HepG2 (cell line): ENCODE data around the gene THRAP3. TPM values are rescaled to one million over a fixed set of nuclear protein-coding genes. Genes with fewer than 3 reads are reported as not detected.

Experiments
- ATAC-seq: fragments of 200-7000 bp; cut with Tn5 transposase; 3 replicates; pipeline ENCODE4 v1.9.1; 2020; ENCODE audit warnings: mild to moderate bottlenecking, moderate library complexity
- BruUV-seq: library from RNA; stranded (reverse); fragments of 400-500 nt; replicated peaks from 2 replicates; lab custom pipeline; 2021; lab: Mats Ljungman, UMichigan
- CTCF ChIA-PET: fragments of 300-600 bp; formaldehyde crosslinking; extraction: SDS; loops from one replicate; lab custom pipeline; 2021; ENCODE audit warnings: low total read pairs, inconsistent platforms, low intra/inter-chr PET ratio; lab: Yijun Ruan, JAX
- POLR2A ChIA-PET: fragments of 350-600 bp; sonication (Branson Sonifier 250); formaldehyde crosslinking; loops from one replicate; lab custom pipeline; 2020; ENCODE audit warnings: antibody characterized with exemption, inconsistent platforms; lab: Yijun Ruan, JAX
- DNase-seq: peaks from one replicate; pipeline ENCODE4 v3.0.0-alpha.2; 2015; ENCODE audit warnings: low spot score
- FAIRE-seq: peaks from 3 replicates; lab custom pipeline; 2011; peaks lifted over from hg19 to GRCh38; lab: Jason Lieb, UNC
- H2AFZ ChIP-seq: one replicate; pipeline ENCODE4 v1.6.1; 2011; ENCODE audit warnings: low read length, inconsistent platforms
- H3K27ac ChIP-seq: fragments of 300-600 bp; 3 replicates; pipeline ENCODE4 v1.8.0; 2011; ENCODE audit warnings: mixed run types, mild to moderate bottlenecking, mixed read lengths, low read length, inconsistent platforms; ENCODE audit not compliant: insufficient read depth; ENCODE audit errors: extremely low read length
- H3K27me3 ChIP-seq, 2 experiments: fragments of 200-600 bp in 1 of 2; 2 replicates in 1 of 2; 3 replicates in 1 of 2; pipeline versions ENCODE4 v1.6.0 to v1.8.0; 2011; ENCODE audit warnings: low read length in 2 of 2, mild to moderate bottlenecking in 2 of 2, moderate library complexity in 2 of 2, inconsistent platforms in 1 of 2; ENCODE audit not compliant: insufficient read depth in 2 of 2, control insufficient read depth in 1 of 2
- H3K36me3 ChIP-seq, 2 experiments: fragments of 200-600 bp in 1 of 2; replicated peaks in 1 of 2; 2 replicates in 1 of 2; 3 replicates in 1 of 2; pipeline versions ENCODE4 v1.5.1 to v1.8.0; 2011; ENCODE audit warnings: low read length in 2 of 2, inconsistent platforms in 1 of 2; ENCODE audit not compliant: insufficient read depth in 2 of 2, control insufficient read depth in 1 of 2
- H3K4me1 ChIP-seq: 2 replicates; pipeline ENCODE4 v1.5.1; 2012; ENCODE audit warnings: low read length, inconsistent platforms; ENCODE audit not compliant: insufficient read depth
- H3K4me2 ChIP-seq: 2 replicates; pipeline ENCODE4 v1.6.0; 2011; ENCODE audit warnings: low read depth, low read length, inconsistent platforms
- H3K4me3 ChIP-seq, 3 experiments: fragments of 200-600 bp in 1 of 3; sonication (generic), shearing (Covaris generic) in 1 of 3; replicated peaks in 1 of 3; 2 replicates each; pipeline ENCODE4 v1.5.1; 2011 to 2016; ENCODE audit warnings: low read length in 3 of 3, inconsistent platforms in 2 of 3, low read depth in 2 of 3, mild to moderate bottlenecking in 2 of 3, control low read depth in 1 of 3, mixed read lengths in 1 of 3; ENCODE audit not compliant: insufficient read depth in 1 of 3
- H3K79me2 ChIP-seq: one replicate; pipeline ENCODE4 v1.6.1; 2011; ENCODE audit warnings: low read length, inconsistent platforms; ENCODE audit not compliant: insufficient read depth
- H3K9ac ChIP-seq: 2 replicates; pipeline ENCODE4 v1.6.0; 2011; ENCODE audit warnings: mild to moderate bottlenecking, low read depth, low read length, inconsistent platforms; ENCODE audit not compliant: insufficient read depth
- H3K9me3 ChIP-seq: 2 replicates; pipeline ENCODE4 v1.5.1; 2012; ENCODE audit warnings: mild to moderate bottlenecking, low read length
- H4K20me1 ChIP-seq: 2 replicates; pipeline ENCODE4 v1.6.0; 2011; ENCODE audit warnings: inconsistent platforms, mild to moderate bottlenecking, low read length, moderate library complexity; ENCODE audit not compliant: insufficient read depth
- CAMTA2 ChIP-seq: sonication (generic); formaldehyde crosslinking; IDR thresholded peaks from 2 replicates; pipeline ENCODE4 v1.4.0; 2020; ENCODE audit warnings: mild to moderate bottlenecking, missing genetic modification reagents, borderline replicate concordance
- HMGA1 ChIP-seq: sonication (generic); formaldehyde crosslinking; conservative IDR thresholded peaks from 2 replicates; pipeline ENCODE4 v1.4.0; 2020; ENCODE audit warnings: missing genetic modification reagents
- IRF2 ChIP-seq: IDR thresholded peaks from 2 replicates; pipeline ENCODE4 v1.6.1; 2018; ENCODE audit warnings: missing genetic modification reagents, missing compliant biosample characterization
- KLF9 ChIP-seq: IDR thresholded peaks from 2 replicates; pipeline ENCODE4 v1.6.1; 2016; ENCODE audit warnings: low read depth
- MAFG ChIP-seq: sonication (generic); formaldehyde crosslinking; IDR thresholded peaks from 2 replicates; pipeline ENCODE4 v1.5.1; 2020; ENCODE audit warnings: mild to moderate bottlenecking, missing genetic modification reagents
- MEIS2 ChIP-seq: sonication (generic); formaldehyde crosslinking; IDR thresholded peaks from 2 replicates; pipeline ENCODE4 v1.9.0; 2021; ENCODE audit warnings: mild to moderate bottlenecking, missing genetic modification reagents
- ZFY ChIP-seq: sonication (generic); formaldehyde crosslinking; IDR thresholded peaks from 2 replicates; pipeline ENCODE4 v1.4.0; 2020; ENCODE audit warnings: missing genetic modification reagents
- ZNF776 ChIP-seq: sonication (generic); formaldehyde crosslinking; IDR thresholded peaks from 2 replicates; pipeline ENCODE4 v1.4.0; 2020; ENCODE audit warnings: mild to moderate bottlenecking, missing genetic modification reagents
- ZNF788 ChIP-seq: sonication (generic); formaldehyde crosslinking; IDR thresholded peaks from 2 replicates; pipeline ENCODE4 v1.5.0; 2020; ENCODE audit warnings: mild to moderate bottlenecking, missing genetic modification reagents, borderline replicate concordance
- ZNF816 ChIP-seq: sonication (generic); formaldehyde crosslinking; IDR thresholded peaks from 2 replicates; pipeline ENCODE4 v1.8.0; 2022; ENCODE audit warnings: missing genetic modification reagents, mild to moderate bottlenecking, borderline replicate concordance
- WGBS: methylation state at CpG from one replicate; pipeline ENCODE4 v1.1.6; 2017; ENCODE audit warnings: low lambda C conversion rate; 5-methylcytosine and 5-hydroxymethylcytosine counted together
- in situ Hi-C: cut with HindIII; loops from 2 replicates; pipeline ENCODE4 v1.10.0; 2017; ENCODE audit warnings: low pct_unique_long_range_greater_than_20kb; ENCODE audit not compliant: extremely low pct_ligation_motif_present
- intact Hi-C: fragments of 100-400 bp; cut with micrococcal nuclease; formaldehyde crosslinking; loops from one replicate; pipeline ENCODE4 v1.10.0; 2022; ENCODE audit not compliant: unreplicated experiment
- polyA plus RNA-seq, 8 experiments: library from polyadenylated mRNA; depleted of rRNA in 3 of 8; stranded (reverse) in 7 of 8; unstranded in 1 of 8; fragments of >200 nt; fragmentation: Illumina TruSeq in 4 of 8; extraction: Trizol in 4 of 8; gene quantifications; 2 replicates each; pipeline versions ENCODE4 v1.2.1 to v1.2.3, GENCODE V29; 2011 to 2016; ENCODE audit warnings: low read depth in 4 of 8, missing spikeins in 1 of 8, mixed read lengths in 1 of 8; ENCODE audit not compliant: insufficient read depth in 1 of 8
- total RNA-seq, 5 experiments: library from RNA; depleted of rRNA; stranded (reverse); fragments of >200 nt; fragmentation: Illumina TruSeq; extraction: Trizol; gene quantifications; 2 replicates each; pipeline ENCODE4 v1.2.3, GENCODE V29; 2016; ENCODE audit warnings: low read depth in 1 of 5
- TF ChIP-seq, protein P1 (sequence below): IDR thresholded peaks from 2 replicates; pipeline ENCODE4 v1.6.1; 2016; ENCODE audit warnings: low read depth

THRAP3 gene
- total and polyA plus RNA-seq, 2 of the 13 experiments (the other 11 are each of a cell fraction or from before 2014, with no cell fraction given), result 45.0 to 92.6 TPM

DNA sequence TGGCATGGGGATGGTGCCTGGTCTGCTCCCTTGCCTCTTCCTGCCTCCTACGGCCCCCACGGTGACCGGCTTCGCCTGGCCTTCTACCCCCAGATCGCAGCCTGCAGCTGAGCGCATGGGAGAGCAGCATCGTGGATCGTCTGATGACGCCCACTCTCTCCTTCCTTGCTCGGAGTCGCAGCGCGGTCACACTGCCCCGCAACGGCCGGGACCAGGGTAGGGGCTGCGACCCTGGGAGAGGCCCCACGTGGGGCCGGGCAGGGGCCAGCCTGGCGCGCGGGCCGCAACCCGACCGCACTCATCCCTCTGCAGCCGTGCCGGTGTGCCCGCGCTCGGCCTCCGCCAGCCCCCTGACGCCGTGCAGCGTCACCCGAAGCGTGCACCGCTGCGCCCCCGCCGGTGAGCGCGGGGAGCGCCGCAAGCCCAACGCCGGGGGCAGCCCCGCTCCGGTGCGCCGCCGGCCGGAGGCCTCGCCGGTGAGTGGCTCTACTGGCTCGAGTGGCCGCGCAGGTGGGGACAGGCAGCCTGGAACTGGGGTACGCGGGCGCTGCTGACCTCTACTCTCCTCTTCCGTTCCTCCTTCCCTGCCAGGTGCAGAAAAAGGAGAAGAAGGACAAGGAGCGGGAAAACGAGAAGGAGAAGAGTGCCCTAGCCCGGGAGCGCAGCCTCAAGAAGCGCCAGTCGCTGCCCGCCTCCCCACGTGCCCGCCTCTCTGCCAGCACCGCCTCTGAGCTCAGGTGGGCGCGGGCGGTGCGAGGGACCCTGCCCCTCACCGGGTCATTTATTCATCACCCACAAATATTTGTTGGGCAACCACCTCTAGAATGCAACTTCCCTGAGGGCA lies 47.9 kb upstream of the THRAP3 start:
- TF ChIP-seq ZFY (CRISPR knock-in tag), result no peak
- no peak for TF ChIP-seq KLF9 (CRISPR knock-in tag)
- no peak for TF ChIP-seq ZNF816 (CRISPR knock-in tag)
- no peak for TF ChIP-seq MEIS2
- TF ChIP-seq ZNF776 (CRISPR knock-in tag), result no peak
- TF ChIP-seq MAFG (CRISPR knock-in tag), result no peak
- TF ChIP-seq IRF2 (CRISPR knock-in tag), result no peak
- no peak for TF ChIP-seq HMGA1
- no peak for TF ChIP-seq CAMTA2 (CRISPR knock-in tag)
- no peak for TF ChIP-seq ZNF788
- TF ChIP-seq, protein P1, sequence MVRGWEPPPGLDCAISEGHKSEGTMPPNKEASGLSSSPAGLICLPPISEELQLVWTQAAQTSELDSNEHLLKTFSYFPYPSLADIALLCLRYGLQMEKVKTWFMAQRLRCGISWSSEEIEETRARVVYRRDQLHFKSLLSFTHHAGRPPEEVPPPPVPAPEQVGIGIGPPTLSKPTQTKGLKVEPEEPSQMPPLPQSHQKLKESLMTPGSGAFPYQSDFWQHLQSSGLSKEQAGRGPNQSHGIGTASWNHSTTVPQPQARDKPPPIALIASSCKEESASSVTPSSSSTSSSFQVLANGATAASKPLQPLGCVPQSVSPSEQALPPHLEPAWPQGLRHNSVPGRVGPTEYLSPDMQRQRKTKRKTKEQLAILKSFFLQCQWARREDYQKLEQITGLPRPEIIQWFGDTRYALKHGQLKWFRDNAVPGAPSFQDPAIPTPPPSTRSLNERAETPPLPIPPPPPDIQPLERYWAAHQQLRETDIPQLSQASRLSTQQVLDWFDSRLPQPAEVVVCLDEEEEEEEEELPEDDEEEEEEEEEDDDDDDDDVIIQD, result no peak
- H3K79me2 ChIP-seq, result no peaks in the 10 kb centered on the region
- no peaks in the 10 kb centered on the region for H3K9me3 ChIP-seq
- DNase-seq, result no peak
- H3K36me3 ChIP-seq, result peaks cover 11 to 48% of the 10 kb centered on the region in 2 experiments; a peak in 4 of 5 replicates
- CTCF ChIA-PET, result no interaction called here
- WGBS, result 97% methylated on average over 60 of the region's 76 CpGs
- no peak overlapping the region for H3K4me3 ChIP-seq
- H4K20me1 ChIP-seq, result no peaks in the 10 kb centered on the region
- intact Hi-C loops, result no loop called here
- no peak for FAIRE-seq
- H3K9ac ChIP-seq, result no peak overlapping the region
- POLR2A ChIA-PET, result no interaction called here
- no peaks in the 10 kb centered on the region for H3K4me1 ChIP-seq
- ATAC-seq, result no peak
- H3K27ac ChIP-seq, result no peak overlapping the region
- in situ Hi-C loops, result no loop called here
- no peaks in the 10 kb centered on the region for H3K27me3 ChIP-seq
- no peak overlapping the region for H2AFZ ChIP-seq
- no peak overlapping the region for H3K4me2 ChIP-seq
- no TSS peak for BruUV-seq
